Pulmonary artery endothelial cell (primary cell): ENCODE measurements around the gene AQP5. TPM values are rescaled to one million over a fixed set of nuclear protein-coding genes. Genes with fewer than 3 reads are reported as not detected.

Source experiments
- total RNA-seq: library from RNA; depleted of rRNA; stranded (reverse); fragments of >200 nt; gene quantifications from 2 replicates; pipeline ENCODE4 v1.2.3, GENCODE V29; 2014

AQP5 gene
- total RNA-seq, 1 donor from 2014 or later: 0.07 TPM

Other genes starting within 250 kb of the AQP5 start
- 333 and 433 TPM in 2 replicates for gene TMBIM6, start 220.3 kb upstream of the AQP5 start, total RNA-seq
- gene NCKAP5L, start 133.5 kb upstream of the AQP5 start, total RNA-seq: 11.8 and 11.9 TPM in 2 replicates
- 2.3 and 3.1 TPM in 2 replicates for gene BCDIN3D, start 118.8 kb upstream of the AQP5 start, total RNA-seq
- not detected in 2 replicates for gene FAIM2, start 58.0 kb upstream of the AQP5 start, total RNA-seq
- not detected in 2 replicates for gene AQP2, start 11.1 kb upstream of the AQP5 start, total RNA-seq
- gene AQP6, start 11.1 kb downstream of the AQP5 start, total RNA-seq: 0.04 TPM in 1 of 2 replicates, not detected in the other
- gene RACGAP1, start 63.6 kb downstream of the AQP5 start, total RNA-seq: 49.2 and 84.9 TPM in 2 replicates
- gene ASIC1, start 95.7 kb downstream of the AQP5 start, total RNA-seq: 0.14 and 0.59 TPM in 2 replicates
- 64.4 and 66.3 TPM in 2 replicates for gene SMARCD1, start 123.5 kb downstream of the AQP5 start, total RNA-seq
- not detected in 2 replicates for gene GPD1, start 142.1 kb downstream of the AQP5 start, total RNA-seq
- gene COX14, start 150.4 kb downstream of the AQP5 start, total RNA-seq: 21.0 and 41.5 TPM in 2 replicates
- gene CERS5, start 205.5 kb downstream of the AQP5 start, total RNA-seq: 44.1 and 49.5 TPM in 2 replicates